ENCODE results near the gene ZBTB40.

Gene ZBTB40

DNA sequence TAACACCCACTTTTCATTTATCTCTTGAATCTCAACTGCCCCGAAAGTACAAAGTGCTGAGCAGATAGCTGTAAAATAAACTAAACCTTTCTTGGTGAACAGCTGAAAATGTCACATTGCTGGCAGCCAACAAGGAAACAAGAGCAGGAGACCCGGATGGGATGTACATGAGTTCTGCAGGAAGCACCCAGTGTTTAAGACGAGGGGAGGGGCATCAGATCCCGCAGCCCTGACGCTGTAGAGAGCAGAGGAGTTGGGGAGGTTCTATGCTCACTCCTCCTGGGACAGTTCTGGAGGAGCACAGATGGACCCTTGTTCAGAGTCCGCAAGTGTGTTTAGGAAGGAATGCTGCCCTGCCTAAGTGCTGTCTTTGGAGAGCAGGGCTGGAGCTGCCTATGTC, 79.6 kb downstream of the ZBTB40 start:
- Histone ChIP-seq H3K9me3 (ENCODE audit: insufficient read depth, low read depth, low read length) (no peaks in the 10 kb centered on the region), H3K27me3 (ENCODE audit: insufficient read depth, low read length, poor library complexity, severe bottlenecking) (no peaks in the 10 kb centered on the region), H4K20me1 (ENCODE audit: insufficient read depth, low read length, poor library complexity, severe bottlenecking) (no peaks in the 10 kb centered on the region), H3K4me1 (ENCODE audit: insufficient read depth, low read length, poor library complexity, severe bottlenecking) (no peaks in the 10 kb centered on the region), H3F3A (ENCODE audit: low read depth) (no peaks in the 10 kb centered on the region), H3K9ac (ENCODE audit: low read depth, low read length, poor library complexity, severe bottlenecking) (no peak overlapping the region), H3K36me3 (ENCODE audit: insufficient read depth, low read length) (peaks cover 4% of the 10 kb centered on the region; the same call in 1 of the 2 replicates), H2AFZ (ENCODE audit: low read length) (no peak overlapping the region), H3K4me2 (ENCODE audit: low read depth, low read length, poor library complexity, severe bottlenecking) (no peak overlapping the region), H3K9me2 (replicated peaks; ENCODE audit: low read depth, low read length) (no peaks in the 10 kb centered on the region), H3K79me2 (ENCODE audit: insufficient read depth, low read length) (no peaks in the 10 kb centered on the region), H3K4me3 (ENCODE audit: low read length, poor library complexity, severe bottlenecking) (no peak overlapping the region)
- no peak for TF ChIP-seq EZH2phosphoT487 (IDR thresholded peaks at IDR 0.05; ENCODE audit: borderline replicate concordance)
- TF ChIP-seq, protein P1, sequence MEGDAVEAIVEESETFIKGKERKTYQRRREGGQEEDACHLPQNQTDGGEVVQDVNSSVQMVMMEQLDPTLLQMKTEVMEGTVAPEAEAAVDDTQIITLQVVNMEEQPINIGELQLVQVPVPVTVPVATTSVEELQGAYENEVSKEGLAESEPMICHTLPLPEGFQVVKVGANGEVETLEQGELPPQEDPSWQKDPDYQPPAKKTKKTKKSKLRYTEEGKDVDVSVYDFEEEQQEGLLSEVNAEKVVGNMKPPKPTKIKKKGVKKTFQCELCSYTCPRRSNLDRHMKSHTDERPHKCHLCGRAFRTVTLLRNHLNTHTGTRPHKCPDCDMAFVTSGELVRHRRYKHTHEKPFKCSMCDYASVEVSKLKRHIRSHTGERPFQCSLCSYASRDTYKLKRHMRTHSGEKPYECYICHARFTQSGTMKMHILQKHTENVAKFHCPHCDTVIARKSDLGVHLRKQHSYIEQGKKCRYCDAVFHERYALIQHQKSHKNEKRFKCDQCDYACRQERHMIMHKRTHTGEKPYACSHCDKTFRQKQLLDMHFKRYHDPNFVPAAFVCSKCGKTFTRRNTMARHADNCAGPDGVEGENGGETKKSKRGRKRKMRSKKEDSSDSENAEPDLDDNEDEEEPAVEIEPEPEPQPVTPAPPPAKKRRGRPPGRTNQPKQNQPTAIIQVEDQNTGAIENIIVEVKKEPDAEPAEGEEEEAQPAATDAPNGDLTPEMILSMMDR (conservative IDR thresholded peaks at IDR 0.05; ENCODE audit: low read length): no peak

DNA sequence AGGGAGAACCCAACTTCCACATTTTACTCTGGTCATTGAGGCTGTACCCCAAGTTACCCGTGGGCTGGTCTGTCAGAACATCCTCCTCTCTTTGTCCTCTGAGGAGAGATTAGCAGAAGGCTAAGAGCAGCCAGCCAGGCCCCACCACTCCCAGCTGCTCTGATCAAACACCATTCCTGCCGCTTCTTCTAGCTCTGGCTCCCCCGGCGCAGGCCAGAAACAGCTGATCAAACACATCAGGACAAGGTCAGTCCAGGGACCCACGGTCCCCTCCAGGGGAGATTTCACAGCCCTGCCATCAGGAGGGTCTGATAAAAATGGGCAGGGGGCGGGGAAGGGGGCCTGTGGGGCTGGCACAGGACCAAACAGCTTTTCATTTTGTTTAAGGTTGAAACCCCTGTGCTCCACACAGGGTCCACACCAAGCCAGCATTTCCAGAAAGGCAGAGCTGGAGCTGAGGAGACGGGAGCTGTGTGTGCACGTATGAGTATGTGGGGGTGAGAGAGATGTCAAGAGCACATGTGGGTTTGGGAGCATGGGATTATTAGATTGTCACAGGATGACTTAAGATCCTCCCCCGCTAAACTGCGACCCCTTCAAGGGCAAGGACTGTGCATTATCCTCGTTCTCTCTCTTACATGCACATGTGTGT, 81.7 kb downstream of the ZBTB40 start:
- no peaks in the 10 kb centered on the region for H3K79me2 ChIP-seq (ENCODE audit: insufficient read depth, low read length)
- H3K9ac ChIP-seq (ENCODE audit: low read depth, low read length, poor library complexity, severe bottlenecking): no peak overlapping the region
- H3K4me2 ChIP-seq (ENCODE audit: low read depth, low read length, poor library complexity, severe bottlenecking): no peak overlapping the region
- H3K27me3 ChIP-seq (ENCODE audit: insufficient read depth, low read length, poor library complexity, severe bottlenecking): no peaks in the 10 kb centered on the region
- H3K36me3 ChIP-seq (ENCODE audit: insufficient read depth, low read length): no peaks in the 10 kb centered on the region
- H3K9me3 ChIP-seq (ENCODE audit: insufficient read depth, low read depth, low read length): no peaks in the 10 kb centered on the region
- TF ChIP-seq EZH2phosphoT487 (IDR thresholded peaks at IDR 0.05; ENCODE audit: borderline replicate concordance): no peak
- TF ChIP-seq, protein P1 (conservative IDR thresholded peaks at IDR 0.05; ENCODE audit: low read length): no peak
- no peaks in the 10 kb centered on the region for H3K4me1 ChIP-seq (ENCODE audit: insufficient read depth, low read length, poor library complexity, severe bottlenecking)
- H3K9me2 ChIP-seq (replicated peaks; ENCODE audit: low read depth, low read length): no peaks in the 10 kb centered on the region
- no peak overlapping the region for H3K4me3 ChIP-seq (ENCODE audit: low read length, poor library complexity, severe bottlenecking)
- H4K20me1 ChIP-seq (ENCODE audit: insufficient read depth, low read length, poor library complexity, severe bottlenecking): no peaks in the 10 kb centered on the region
- no peaks in the 10 kb centered on the region for H3F3A ChIP-seq (ENCODE audit: low read depth)
- H2AFZ ChIP-seq (ENCODE audit: low read length): no peak overlapping the region

DNA sequence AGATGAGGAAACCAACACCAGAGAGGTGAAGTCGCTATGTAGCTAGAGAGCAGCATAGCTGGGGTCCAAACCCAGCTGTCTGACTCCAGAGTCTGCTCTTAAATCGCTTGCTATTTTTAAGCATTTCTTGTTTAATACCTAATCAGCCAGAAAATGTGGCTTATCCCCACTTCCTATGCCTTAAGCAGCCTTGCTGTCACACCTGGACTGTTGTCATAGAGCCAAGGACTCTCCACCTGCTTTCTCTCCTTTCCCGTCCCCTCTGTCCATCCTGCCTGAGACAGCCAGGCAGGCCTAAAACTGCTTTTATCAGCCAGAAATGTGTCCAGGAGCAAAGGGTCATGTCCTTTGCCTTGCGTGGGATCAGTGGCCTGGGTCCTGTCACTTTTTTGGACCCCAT, 83.3 kb downstream of the ZBTB40 start:
- no peaks in the 10 kb centered on the region for H3K9me3 ChIP-seq (ENCODE audit: insufficient read depth, low read depth, low read length)

More for the DNA sequence above, 83.3 kb downstream of the ZBTB40 start:
- Histone ChIP-seq H3K27me3 (ENCODE audit: insufficient read depth, low read length, poor library complexity, severe bottlenecking) (no peaks in the 10 kb centered on the region), H3K4me2 (ENCODE audit: low read depth, low read length, poor library complexity, severe bottlenecking) (no peak overlapping the region), H2AFZ (ENCODE audit: low read length) (no peak overlapping the region), H3K9ac (ENCODE audit: low read depth, low read length, poor library complexity, severe bottlenecking) (no peak overlapping the region), H3K4me3 (ENCODE audit: low read length, poor library complexity, severe bottlenecking) (no peak overlapping the region), H4K20me1 (ENCODE audit: insufficient read depth, low read length, poor library complexity, severe bottlenecking) (no peaks in the 10 kb centered on the region), H3K79me2 (ENCODE audit: insufficient read depth, low read length) (no peaks in the 10 kb centered on the region), H3F3A (ENCODE audit: low read depth) (no peaks in the 10 kb centered on the region), H3K4me1 (ENCODE audit: insufficient read depth, low read length, poor library complexity, severe bottlenecking) (peaks cover 13% of the 10 kb centered on the region), H3K36me3 (ENCODE audit: insufficient read depth, low read length) (no peaks in the 10 kb centered on the region), H3K9me2 (replicated peaks; ENCODE audit: low read depth, low read length) (no peaks in the 10 kb centered on the region)
- no peak for TF ChIP-seq EZH2phosphoT487 (IDR thresholded peaks at IDR 0.05; ENCODE audit: borderline replicate concordance)
- TF ChIP-seq, protein P1 (conservative IDR thresholded peaks at IDR 0.05; ENCODE audit: low read length): no peak
